HK-2 (cell line): ENCODE results near the gene NKX1-1.
"Not testable (repeated sequence)": the region's sequence is repeated elsewhere in the genome, so short reads cannot be mapped to it uniquely, and the experiment has no call there.

Experiments
- DNase-seq: peaks from one replicate; pipeline ENCODE4 v3.0.0-alpha.2; 2018; ENCODE audit not compliant: unreplicated experiment

NKX1-1 gene

DNA sequence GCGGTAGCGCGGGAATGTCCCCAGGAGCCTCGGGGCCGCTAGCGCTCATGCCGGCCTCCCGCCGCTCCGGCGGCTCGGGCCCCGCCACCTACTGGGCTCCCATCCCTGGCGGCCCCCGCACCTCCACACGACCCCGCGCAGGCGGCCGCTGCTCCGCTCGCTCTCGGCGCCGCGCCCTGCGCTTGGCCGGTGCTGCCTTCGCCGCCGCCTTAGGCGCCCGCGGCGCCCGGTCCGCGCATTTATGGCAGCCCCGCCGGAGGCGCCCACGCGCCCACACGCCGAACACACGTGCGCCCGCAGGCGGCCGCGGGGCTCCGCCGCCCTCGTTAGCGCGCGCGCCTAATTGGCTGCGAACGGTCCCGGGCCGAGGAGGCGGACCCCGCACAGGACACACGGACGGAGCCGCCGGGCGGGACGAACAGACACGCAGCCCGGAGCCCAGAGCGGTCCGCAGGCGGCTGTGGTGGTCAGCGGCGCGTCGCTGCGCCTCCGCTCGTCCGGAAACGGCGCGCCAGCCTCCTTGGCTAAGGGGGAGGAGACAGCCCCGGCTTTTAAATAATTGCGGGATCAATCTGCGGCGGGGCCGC, at the start of gene NKX1-1:
TSS of gene NKX1-1 (minus strand) at position 49 of the 587 bp plus-strand sequence. CDS start at position 49, 0 bp downstream.
- no peak for DNase-seq

DNA sequence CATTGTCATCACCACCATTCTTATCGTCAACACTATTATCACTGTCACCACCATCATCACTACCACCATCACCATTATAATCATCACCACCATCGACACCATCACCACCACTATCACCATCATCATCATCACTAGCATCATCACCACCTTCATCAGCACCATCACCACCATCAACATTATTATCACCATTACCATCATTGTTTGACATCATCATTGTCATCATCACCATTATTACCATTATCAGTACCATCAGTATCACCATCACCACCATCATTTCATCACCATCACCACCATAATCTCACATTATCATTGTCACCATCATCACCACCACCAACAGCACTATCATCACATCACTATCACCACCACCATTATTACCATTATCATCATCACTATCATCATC, 47.5 kb upstream of the NKX1-1 start:
- no peak for DNase-seq

DNA sequence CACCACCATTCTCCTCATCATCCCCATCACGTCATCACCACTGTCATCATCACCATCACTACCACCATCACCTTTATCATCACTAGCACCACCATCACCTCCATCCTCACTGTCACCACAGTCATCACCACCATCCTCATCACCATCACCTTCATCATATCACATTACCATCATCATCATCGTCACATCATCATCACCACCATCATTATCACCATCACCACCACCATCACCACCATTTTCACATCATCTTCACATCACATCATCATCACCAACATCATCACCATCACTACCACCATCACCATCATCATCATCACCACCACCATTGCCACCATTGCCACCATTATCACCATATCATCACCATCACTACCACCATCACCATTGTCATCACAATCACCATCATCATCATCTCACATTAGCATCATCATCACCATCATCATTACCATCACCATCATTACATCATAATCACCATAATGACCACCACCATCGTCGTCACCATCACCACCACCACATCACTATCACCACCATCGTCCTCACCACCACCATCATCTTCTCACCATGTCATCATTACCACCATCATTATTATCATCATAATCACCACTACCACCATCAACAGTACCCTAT, 46.3 kb upstream of the NKX1-1 start:
- DNase-seq = no peak

DNA sequence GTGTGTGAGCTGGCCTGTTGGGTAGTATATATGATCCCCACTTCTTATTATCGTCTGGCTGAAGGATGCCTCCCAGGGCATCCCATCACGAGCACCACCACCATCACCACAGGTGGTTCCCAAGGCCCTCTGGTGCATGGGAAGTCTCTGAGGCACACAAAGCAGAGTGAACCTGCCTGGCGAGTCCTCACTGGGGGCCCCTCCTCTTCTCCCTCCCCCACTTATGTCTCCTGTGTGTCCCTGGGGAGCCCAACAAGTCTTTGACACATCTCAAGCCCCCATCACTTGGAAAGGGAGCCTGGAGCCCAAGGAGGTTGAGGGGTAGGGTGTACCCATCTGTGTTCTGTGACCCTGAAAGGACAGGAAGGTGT, 45.5 kb upstream of the NKX1-1 start:
- DNase-seq = no peak

DNA sequence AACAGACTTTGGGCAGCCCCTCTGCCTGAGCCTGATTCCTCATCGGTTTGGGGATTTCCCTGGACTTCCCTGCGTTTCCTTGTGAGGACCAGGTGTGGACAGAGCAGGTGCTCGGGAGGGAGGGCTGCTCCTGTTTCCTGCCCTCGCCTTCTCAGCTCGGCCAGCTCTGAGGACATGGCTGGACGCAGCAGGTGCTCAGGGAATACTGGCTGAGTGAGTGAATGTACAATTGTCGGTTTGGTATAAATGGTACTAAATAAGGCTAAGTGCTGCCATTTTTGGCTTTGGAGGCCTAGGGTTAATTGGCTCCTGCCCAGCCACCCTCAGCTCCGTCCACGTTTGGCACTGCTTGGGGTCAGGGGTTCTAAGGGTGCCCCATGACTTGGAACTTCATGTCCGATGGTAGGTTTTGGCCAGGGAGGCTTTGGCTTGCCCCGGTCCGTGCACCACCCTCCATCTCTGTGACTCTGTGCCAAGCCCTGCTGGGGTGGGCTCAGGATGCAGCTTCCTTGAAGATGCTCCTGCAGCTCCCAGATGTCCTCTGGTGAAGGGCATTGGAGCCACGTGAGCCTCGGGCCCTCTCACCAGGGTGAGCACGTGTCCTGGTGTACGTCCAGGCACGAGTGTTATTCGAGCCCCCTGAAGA, 45.0 kb upstream of the NKX1-1 start:
- DNase-seq = no peak

DNA sequence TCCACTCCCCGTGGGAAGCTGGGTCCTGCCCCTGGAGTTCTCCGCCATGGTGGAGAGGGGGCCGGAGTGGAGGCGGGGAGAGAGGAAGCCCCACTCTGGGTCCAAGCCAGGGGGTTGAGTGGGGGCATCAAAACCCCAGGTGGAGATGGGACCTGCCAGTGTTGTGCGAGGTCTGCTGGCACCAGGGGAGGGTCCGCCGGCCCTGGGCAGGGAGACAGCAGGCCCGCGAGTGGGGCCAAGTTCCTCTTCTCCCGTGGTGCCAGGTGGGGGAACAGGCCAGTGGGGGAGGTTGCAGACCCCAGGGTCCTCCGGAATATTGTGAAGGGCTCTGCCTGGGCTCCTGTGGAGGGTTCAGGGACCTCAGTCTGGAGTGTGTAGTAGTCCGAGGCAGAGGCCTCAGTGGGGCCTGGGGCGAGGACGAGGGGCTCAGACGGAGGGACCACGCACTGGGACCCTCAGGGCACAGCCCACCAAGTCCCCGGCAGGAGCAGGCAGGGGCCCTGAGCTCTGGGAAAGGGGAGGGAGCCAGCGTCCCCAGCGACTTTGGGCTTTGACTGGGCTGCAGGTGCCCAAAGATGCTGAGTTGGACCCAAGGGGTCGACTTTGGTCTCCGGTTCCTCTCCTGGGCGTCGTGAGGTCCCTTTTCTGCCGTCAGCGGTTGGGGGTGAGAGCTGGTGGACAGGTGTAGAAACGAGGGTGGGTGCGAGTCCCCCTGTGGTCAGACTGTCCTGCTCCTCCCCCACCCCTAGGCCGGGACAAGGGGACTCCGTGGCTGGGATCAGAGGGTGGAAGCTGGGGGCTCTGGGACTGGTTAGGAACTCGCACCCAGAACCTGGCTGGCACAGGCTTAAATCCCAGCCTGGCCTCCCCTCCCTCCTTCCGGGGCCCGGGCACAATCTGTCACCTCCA, 43.8 kb upstream of the NKX1-1 start:
- no peak for DNase-seq

DNA sequence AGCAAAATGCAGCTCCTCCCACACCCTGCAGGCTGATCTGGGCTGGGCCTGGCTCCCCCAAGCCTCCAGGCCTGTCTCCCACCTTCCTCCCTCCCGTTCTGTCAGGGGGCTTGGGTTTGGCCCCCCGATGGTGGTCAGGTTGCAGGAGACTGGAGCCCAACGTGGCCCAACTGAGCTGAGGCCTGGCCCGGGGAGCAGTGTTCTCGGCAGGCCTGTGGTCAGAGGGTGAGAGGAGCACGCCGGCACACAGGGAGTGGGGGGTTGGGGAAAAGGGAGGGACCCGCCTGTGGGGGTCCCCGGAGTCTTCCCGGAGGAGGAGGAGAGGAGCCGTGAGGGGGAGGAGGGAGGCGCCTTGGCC, 43.2 kb upstream of the NKX1-1 start:
- no peak for DNase-seq

DNA sequence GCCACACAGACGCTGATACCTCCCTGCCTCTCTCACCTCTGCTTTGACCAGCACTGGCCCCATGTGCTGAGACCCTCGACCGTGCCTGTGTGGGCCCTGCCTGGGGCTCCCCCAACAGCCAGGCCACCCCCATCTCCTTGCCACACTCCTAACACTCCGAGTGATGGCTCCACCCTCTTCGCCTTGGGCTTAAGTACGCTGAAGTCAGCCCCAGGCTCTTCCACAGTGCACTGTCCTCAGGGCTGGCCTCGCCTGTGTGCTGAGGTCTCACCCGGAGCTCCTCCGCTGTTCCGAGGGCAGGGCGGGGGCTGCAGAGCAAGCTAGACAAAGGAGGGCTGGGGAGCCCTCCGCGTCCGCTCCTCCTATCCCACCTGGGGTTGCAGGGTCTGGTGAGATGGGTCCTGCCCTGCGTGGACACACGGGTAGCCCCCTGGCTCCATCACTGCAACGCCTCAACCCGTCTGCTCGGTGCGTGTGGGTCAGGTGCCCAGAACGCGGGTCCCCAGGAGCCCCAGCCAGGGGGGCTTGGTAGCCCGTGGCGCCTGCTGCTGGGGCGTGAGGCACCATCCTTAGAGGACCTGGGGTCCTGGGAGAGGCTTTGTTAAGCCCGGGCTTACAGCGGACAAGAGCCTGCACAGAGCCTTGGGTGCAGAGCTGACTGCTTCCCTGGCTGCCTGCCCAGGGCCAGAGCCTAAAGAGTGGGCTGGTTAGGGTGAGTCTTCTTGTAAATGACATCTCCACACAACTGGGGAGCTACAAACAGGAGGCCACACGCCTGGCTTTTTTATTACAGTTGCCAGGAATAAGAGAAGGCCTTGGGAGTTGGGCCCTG, 42.6 kb upstream of the NKX1-1 start:
- no peak for DNase-seq

DNA sequence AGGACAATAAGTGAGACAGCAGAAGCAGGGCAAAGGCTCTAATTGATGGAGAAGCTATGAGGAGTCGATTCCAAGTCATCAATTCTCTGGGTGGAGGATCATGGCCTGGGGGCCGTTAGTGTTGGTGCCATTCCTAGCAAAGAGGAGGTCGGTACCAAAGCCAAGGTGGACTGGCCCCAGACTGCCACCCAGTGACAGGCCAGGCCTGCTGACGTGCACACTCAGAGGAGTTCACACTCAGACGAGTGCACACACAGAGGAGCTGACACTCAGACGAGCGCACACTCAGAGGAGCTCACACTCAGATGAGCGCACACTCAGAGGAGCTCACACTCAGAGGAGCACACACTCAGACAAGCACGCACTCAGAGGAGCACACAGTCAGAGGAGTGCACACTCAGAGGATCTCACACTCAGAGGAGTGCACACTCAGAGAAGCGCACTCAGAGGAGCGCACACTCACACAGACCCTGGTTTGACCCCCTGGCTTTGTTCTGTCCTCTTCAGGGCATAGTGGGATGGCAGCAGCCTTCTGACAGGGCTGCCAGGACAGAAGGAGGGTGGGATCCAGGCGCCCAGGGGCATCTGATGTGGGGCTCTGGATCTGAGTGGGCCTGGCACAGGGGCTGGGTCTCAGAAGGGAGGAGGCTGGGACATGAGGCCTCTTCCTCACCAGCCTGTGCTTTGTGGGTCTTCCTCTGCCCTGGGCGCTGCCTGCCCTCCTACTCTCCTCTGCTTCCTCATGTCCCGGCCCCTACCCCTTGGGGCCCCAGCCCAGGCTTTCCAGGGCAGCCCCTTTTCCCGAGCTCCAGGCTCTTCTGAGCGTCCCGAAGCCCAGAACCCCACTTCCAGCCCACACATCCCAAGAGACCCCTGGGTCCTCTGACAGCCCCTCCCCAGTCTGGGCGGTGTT, 41.7 kb upstream of the NKX1-1 start:
- no peak for DNase-seq

DNA sequence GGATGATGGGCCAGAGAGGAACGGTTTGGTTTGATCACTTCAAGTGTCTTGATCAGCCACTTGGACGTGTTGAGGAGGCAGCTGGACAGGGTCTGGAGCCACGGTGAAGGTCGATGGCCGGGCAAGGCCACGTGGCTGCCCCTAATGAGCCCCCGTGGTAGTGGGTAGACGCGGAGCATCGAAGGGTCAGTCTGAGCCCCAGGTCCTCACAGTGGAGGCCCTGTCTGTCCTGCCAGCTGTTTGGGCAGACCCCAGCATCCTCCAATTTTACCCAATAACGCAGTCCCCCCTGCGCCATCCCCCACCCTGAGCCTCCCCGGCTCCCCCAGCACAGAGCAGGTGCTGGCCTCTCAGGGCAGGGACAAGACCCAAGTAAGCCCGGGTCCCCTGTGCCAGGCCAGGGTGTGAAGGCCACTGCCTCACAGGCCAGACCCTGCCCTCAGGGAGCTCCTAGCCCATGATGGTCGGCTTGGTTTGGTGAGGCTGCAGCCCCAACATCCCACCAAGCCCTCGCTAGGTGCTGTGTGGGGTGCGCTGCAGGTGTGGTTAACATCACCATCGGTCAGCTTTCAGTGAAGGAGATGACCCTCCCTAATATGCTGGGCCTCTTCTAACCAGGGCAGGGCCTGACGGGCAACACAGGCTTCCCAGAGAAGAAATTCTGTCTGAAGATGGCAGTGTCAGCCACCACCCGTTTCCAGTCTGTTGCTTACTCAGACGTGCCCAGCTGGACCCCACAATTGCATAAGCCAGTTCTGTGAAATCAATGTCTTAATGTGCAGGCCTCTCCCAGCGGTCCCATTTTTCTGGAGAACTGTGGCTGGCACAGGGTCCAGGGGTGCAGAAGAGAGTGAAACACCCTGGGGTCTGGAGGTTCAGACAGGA, 40.5 kb upstream of the NKX1-1 start:
- no peak for DNase-seq

DNA sequence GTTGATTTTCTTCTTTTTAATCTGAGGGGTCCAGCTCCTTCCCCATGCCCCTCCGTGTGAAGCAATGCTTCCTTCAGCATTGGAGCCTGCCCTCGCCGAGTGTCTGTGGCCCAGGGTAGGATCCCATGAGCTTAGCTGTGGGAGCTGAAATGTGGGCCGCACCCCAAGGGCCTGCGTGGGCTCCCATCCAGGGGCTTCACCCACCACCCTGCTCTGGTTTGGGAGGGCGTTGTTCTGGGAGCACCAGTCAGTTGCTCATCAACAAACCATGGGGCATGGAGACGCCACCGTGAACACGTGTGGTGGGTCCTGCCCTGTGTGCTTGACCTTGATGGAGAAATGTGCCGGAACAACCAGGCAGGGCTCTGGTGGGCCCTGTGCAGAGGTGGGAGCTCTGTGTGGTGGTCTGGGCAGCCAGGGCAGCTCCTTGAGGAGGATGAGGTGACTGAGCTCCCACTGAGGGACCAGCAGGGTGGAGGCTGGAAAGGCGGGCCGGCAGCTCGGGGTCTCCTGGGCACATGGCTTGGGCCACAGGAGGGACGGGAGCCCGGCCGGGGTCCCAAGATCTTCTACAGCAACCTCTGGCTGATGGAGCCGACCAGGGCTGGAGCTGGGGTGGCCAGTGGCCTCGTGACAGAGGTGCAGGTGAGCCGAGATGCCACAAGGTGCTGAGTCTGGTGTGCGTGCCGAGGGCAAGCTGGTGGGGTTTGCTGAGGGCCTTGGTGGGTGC, 39.6 kb upstream of the NKX1-1 start:
- no peak for DNase-seq

DNA sequence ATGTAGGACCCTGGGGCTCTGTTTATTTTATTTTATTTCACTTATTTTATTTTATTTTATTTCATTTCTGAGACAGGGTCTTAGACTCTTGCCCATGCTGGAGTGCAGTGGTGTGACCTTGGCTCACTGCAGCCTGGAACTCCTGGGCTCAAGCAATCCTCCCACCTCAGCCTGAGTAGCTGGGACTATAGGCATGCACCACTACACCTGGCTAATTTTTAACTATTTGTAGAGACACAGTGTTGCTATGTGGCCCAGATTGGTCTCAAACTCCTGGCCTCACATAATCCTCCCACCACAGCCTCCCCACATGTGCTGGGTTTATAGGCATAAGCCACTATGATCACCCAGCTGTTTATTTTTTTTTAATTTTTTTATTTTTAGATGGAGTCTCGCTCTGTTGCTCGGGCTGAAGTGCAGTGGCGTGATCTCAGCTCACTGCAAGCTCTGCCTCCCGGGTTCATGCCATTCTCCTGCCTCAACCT, 37.5 kb upstream of the NKX1-1 start:
- DNase-seq = not testable (repeated sequence)

DNA sequence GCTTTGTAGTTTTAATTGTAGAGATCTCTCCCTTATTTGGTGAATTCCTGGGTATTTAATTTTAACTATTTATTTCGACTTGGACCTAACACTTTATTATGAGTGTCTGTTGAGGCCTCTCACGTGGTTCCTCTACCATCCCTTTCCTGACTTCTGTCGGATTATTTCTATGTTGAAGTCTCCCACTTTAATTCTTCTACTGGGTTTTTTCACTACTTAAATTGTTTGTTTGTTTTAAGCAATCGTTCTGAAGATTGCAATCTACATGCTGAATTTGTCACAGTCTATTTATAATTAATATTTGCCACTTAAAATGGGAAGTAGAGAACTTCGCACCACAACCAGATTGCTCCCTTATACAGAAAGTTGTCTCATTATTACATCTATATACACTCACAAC, 20.8 kb upstream of the NKX1-1 start:
- DNase-seq = no peak

DNA sequence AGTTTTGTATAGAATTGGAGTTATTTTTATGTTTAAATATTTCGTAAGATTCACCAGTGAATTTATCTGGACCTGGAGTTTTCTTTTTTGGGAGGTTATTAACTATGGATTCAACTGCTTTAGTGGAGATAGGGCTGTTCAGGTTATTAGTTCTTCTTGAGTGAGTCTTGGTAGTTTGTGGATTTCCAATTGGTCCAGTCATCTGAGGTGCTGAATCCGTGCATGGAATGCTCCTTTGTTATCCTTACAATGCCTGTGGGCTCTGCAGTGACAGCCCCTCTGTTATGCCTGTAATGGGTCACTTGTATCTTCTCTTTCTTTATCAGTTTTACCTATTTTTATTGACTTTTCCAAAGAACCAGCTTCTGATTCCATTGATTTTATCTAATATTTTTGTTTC, 15.4 kb upstream of the NKX1-1 start:
- no peak for DNase-seq

DNA sequence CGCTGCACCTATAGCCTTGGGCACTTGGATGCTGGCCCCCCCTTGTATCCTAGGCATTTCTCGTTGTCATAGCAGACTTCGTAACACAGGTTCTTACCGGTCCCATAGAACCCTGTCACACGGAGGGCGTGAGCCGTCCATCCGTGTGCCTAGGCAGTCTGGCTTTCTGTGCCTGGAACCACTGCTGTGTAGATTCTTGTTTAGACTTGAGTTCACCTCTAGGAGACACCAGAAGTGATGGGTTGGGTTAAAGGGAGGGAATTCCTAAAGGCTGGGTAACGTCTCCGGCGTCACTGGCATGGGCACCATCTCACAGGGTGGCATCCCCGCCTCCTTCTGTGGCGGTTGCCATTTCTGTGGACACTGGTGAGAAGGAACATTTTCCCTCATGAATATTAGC, 13.5 kb upstream of the NKX1-1 start:
- no peak for DNase-seq

DNA sequence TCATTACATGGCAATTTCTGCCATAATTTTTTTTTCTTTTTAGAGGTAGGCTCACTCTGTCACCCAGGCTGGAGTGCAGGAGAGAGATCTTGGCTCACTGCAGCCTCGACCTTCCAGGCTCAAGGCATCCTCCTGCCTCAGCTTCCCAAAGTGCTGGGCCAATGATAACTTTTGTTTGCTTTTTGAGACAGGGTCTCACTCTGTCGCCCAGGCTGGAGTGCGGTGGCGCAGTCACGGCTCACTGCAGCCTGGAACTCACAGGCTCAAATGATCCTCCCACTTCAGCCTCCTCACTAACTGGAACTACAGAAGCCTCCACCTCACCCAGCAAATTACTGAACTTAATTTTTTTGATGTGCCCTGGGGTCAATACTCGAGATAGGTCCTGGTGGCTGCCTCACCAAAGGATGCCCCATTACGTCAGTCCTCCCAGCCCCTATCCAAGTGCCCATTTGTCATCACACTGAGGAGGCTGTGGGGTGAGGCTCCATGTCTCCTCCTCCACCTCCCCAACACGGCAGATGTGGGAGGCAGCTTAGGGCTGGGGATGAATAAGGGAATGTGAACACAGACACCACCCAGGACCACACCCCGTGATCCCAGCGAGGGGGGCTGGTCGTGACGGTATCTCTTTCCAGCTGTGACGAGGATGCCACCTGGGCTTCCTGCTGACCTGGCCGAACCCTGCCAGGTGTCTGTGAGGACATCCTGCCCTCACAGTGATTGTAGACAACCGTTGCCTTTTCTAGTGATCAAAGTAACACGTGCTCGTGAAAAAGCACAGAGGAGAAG, 12.4 kb upstream of the NKX1-1 start:
- DNase-seq = no peak

DNA sequence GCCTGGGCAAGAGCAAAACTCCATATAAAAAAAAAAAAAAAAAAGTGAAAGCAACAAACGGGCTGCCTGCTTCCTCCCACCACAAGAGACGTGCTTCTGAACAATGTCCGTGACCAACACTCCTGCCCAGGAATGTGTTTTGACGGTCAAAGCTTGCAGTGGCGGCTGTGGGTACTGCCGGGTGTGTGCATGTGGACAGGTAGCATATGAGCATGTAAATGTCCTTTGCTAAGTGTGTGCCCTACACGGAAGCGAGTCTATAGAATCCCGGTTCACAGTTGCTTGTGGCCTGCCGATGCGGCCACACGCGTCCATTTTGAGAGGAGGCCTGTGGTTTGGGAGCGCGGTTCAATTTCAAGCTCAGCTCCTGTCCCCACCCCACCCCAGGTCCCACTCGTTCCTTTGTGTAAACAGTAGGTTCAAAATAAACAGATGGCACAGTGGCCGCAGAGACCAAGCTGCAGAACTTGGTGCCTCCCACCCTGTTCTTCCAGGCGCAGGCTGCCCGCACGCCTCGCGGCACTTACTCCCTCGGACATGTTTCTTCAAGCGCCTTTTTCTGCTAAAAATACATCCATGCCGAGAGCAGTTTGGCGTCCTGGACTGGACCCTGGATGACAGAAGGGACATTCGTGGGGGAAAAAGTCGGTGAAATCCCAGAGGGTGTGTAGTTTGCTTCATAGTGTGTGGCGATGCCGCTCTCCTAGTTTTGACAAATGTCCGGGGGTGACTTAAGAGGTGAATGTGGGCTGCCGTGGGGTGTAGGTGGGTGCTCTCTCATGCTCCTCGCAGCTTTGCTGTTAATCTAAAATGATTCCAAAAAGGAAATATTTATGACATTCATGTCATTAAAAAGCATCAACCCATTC, 11.5 kb upstream of the NKX1-1 start:
- no peak for DNase-seq
